Spleen (tissue), 11 donors: Measurements from ENCODE around the gene ARSK. TPM values are rescaled to one million over a fixed set of nuclear protein-coding genes. Genes with fewer than 3 reads are reported as not detected.

ENCODE experiments used
- DNase-seq: peaks from one replicate; pipeline ENCODE4 v3.0.0-alpha.2; 2020
- H3K27ac ChIP-seq, 8 donors: fragments of 200-600 bp; sonication (generic) in 7 of 8; 1 replicate in 4 of 8; 2 replicates in 4 of 8; pipeline versions ENCODE4 v1.5.0 to v1.8.0; 2016 to 2021; ENCODE audit warnings: inconsistent platforms in 4 of 8, mild to moderate bottlenecking in 4 of 8, moderate library complexity in 1 of 8
- H3K27me3 ChIP-seq, 7 donors: fragments of 200-600 bp; sonication (generic) in 6 of 7; replicated peaks in 1 of 7; 1 replicate in 4 of 7; 2 replicates in 3 of 7; pipeline versions ENCODE4 v1.5.0 to v1.8.0; 2016 to 2021; ENCODE audit warnings: inconsistent platforms in 3 of 7, mild to moderate bottlenecking in 1 of 7
- H3K36me3 ChIP-seq, 6 donors: fragments of 200-600 bp; sonication (generic) in 5 of 6; 1 replicate in 4 of 6; 2 replicates in 2 of 6; pipeline versions ENCODE4 v1.5.0 to v1.8.0; 2016 to 2021; ENCODE audit warnings: inconsistent platforms in 2 of 6
- H3K4me1 ChIP-seq, 6 donors: fragments of 200-600 bp; sonication (generic) in 5 of 6; 1 replicate in 3 of 6; 2 replicates in 3 of 6; pipeline versions ENCODE4 v1.5.0 to v1.8.0; 2016 to 2021; ENCODE audit warnings: inconsistent platforms in 3 of 6
- H3K4me3 ChIP-seq, 8 donors: fragments of 200-600 bp; sonication (generic) in 7 of 8; 1 replicate in 4 of 8; 2 replicates in 4 of 8; pipeline versions ENCODE4 v1.5.0 to v1.8.0; 2016 to 2021; ENCODE audit warnings: inconsistent platforms in 4 of 8, mild to moderate bottlenecking in 4 of 8, moderate library complexity in 2 of 8
- H3K9me3 ChIP-seq, 8 donors: fragments of 200-600 bp; sonication (generic) in 7 of 8; 1 replicate in 4 of 8; 2 replicates in 4 of 8; pipeline versions ENCODE4 v1.5.0 to v1.8.0; 2016 to 2021; ENCODE audit warnings: inconsistent platforms in 4 of 8
- POLR2A ChIP-seq, 3 donors: fragments of 450-650 bp; IDR thresholded peaks; one replicate each; pipeline ENCODE4 v1.5.1; 2017; ENCODE audit warnings: antibody characterized with exemption in 3 of 3, mild to moderate bottlenecking in 1 of 3
- POLR2AphosphoS5 ChIP-seq, 3 donors: sonication (generic); formaldehyde crosslinking; IDR thresholded peaks; one replicate each; pipeline ENCODE4 v1.5.1; 2017; ENCODE audit warnings: antibody characterized with exemption in 3 of 3
- WGBS, 5 donors: extraction: QIAGEN DNeasy Blood & Tissue Kit in 3 of 5; methylation state at CpG; one replicate each; pipeline versions ENCODE4 v1.1.5 to v1.1.7; 2013 to 2018; 5-methylcytosine and 5-hydroxymethylcytosine counted together
- intact Hi-C: fragments of 100-400 bp; cut with DNase I; formaldehyde crosslinking; loops from one replicate; pipeline ENCODE4 v1.15.0; 2023; ENCODE audit warnings: low total_unique reads
- polyA plus RNA-seq, 3 donors: library from polyadenylated mRNA; stranded (reverse); fragments of 200-250 nt; gene quantifications; one replicate each; pipeline ENCODE4 v1.2.1, GENCODE V29; 2013
- total RNA-seq, 7 donors: library from RNA; depleted of rRNA in 3 of 7; stranded (reverse); fragments of >200 nt in 3 of 7; fragmentation: NEBNext Ultra II Directional in 4 of 7; extraction: Animal tissue kit (Norgen Biotek cat#: 25700) in 4 of 7; gene quantifications; one replicate each; pipeline versions ENCODE4 v1.1.0 to v1.2.1, GENCODE V29; 2016 to 2021
- TF ChIP-seq, protein P1 (sequence below), 11 experiments: fragments of 200-600 bp in 7 of 11; fragments of 450-650 bp in 4 of 11; sonication (generic) in 4 of 11; IDR thresholded peaks in 8 of 11; conservative IDR thresholded peaks in 3 of 11; 1 replicate in 7 of 11; 2 replicates in 4 of 11; pipeline versions ENCODE4 v1.4.0 to v1.8.0; 2016 to 2021; ENCODE audit warnings: antibody characterized with exemption in 11 of 11, inconsistent platforms in 4 of 11, mild to moderate bottlenecking in 1 of 11
- donor health status: healthy with polysubstance abuse.
- donor health status: DM: no; HTN: no; CAD: no; lungs with moderate emphysema.
- donor health status: DM: no; HTN: no; CAD: no.
- donor health status: Bipolar disorder and iron deficiency.
- donor health status: healthy.
- donor health status: DM: no; HTN: no; CAD: no.
- donor health status: DM: yes; HTN: yes; CAD: no.

Gene ARSK
- total and polyA plus RNA-seq, 10 donors: 1.6 to 7.9 (median 3.2) TPM

DNA sequence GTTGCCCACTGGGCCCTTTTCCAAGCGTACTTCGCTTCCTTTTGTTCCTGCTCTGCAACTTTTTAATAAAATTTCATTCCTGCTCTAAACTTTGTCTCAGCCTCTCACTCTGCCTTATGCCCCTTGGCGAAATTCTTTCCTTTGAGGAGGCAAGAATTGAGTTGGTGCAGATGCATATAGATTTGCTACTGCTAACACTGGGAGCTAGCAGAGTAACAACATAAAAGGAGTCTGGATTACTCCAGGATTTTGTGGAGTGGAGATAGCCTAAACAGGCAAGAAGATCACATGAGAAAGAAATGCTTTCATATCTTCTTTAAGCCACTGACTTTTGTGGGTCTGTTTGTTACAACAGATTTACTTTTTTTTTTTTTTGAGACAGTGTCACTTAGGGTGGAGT, 78.8 kb downstream of the ARSK start:
- Histone ChIP-seq H3K27me3 (no peaks in the 10 kb centered on the region), H3K27ac (no peak overlapping the region), H3K4me1 (peaks cover 0 to 12% (median 6%) of the 10 kb centered on the region in 6 donors), H3K9me3 (no peaks in the 10 kb centered on the region), H3K36me3 (no peaks in the 10 kb centered on the region), H3K4me3 (no peak overlapping the region)
- DNase-seq: no peak
- WGBS, 5 donors: 92 to 98% (median 96%) methylated on average over 3 of the region's 3 CpGs
- TF ChIP-seq POLR2A (IDR thresholded peaks at IDR 0.05) (no peak), POLR2AphosphoS5 (IDR thresholded peaks at IDR 0.05) (no peak)
- TF ChIP-seq, protein P1, sequence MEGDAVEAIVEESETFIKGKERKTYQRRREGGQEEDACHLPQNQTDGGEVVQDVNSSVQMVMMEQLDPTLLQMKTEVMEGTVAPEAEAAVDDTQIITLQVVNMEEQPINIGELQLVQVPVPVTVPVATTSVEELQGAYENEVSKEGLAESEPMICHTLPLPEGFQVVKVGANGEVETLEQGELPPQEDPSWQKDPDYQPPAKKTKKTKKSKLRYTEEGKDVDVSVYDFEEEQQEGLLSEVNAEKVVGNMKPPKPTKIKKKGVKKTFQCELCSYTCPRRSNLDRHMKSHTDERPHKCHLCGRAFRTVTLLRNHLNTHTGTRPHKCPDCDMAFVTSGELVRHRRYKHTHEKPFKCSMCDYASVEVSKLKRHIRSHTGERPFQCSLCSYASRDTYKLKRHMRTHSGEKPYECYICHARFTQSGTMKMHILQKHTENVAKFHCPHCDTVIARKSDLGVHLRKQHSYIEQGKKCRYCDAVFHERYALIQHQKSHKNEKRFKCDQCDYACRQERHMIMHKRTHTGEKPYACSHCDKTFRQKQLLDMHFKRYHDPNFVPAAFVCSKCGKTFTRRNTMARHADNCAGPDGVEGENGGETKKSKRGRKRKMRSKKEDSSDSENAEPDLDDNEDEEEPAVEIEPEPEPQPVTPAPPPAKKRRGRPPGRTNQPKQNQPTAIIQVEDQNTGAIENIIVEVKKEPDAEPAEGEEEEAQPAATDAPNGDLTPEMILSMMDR (IDR thresholded peaks at IDR 0.05 in 8 of 11, conservative IDR thresholded peaks at IDR 0.05 in 3 of 11): no peak
- intact Hi-C loops: no loop called here

DNA sequence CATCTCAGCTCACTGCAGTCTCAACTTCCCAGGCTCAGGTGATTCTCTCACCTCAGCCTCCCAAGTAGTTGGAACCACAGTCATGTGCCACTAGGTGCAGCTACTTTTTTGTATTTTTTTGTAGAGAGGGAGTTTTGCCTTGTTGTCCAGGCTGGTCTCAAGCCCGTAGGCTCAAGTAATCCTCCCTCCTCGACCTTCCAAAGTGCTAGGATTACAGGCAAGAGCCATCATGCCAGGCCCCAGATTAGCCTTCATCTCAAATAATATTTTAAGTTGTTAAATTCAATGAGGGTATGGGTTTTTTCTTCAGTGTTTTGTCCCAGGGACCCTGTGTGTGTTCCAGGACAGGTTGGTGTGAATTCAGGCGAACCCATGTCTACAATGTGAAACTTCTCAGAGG, 79.2 kb downstream of the ARSK start:
- 87 to 96% (median 94%) methylated on average over 3 of the region's 3 CpGs for WGBS, 5 donors
- no peak overlapping the region for H3K4me3 ChIP-seq
- DNase-seq: no peak

DNA sequence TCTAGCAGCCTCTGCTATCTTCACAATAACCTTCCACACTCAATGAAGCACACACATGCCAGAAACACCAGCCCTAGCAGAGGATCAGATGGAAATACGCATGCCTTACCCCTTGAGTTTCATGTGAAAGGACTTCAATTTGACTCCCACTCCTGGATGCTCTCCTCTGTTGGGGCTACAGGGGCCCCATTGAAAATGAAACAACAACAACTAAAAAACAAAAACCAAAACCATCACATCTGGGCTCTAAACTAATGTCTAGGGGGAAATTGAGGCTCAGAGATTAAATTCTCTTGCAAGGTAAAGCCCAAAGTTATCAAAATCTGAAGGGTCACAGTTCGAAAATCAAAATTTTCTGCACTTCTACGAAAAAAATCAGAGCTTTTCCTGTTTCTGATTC, 83.7 kb downstream of the ARSK start:
- no peaks in the 10 kb centered on the region for H3K27me3 ChIP-seq
- no peak for DNase-seq
- intact Hi-C loops: no loop called here
- no peak for TF ChIP-seq POLR2A (IDR thresholded peaks at IDR 0.05)
- TF ChIP-seq POLR2AphosphoS5 (IDR thresholded peaks at IDR 0.05): no peak
- TF ChIP-seq, protein P1 (IDR thresholded peaks at IDR 0.05 in 8 of 11, conservative IDR thresholded peaks at IDR 0.05 in 3 of 11): no peak
- WGBS, 5 donors: 59 to 67% (median 62%) methylated on average over 3 of the region's 3 CpGs
- H3K9me3 ChIP-seq: no peaks in the 10 kb centered on the region
- H3K4me3 ChIP-seq: no peak overlapping the region
- H3K36me3 ChIP-seq: no peaks in the 10 kb centered on the region
- H3K4me1 ChIP-seq: no peaks in the 10 kb centered on the region
- H3K27ac ChIP-seq: no peak overlapping the region

More for the DNA sequence above, 79.2 kb downstream of the ARSK start:
- TF ChIP-seq POLR2AphosphoS5 (IDR thresholded peaks at IDR 0.05) (no peak), POLR2A (IDR thresholded peaks at IDR 0.05) (no peak)
- TF ChIP-seq, protein P1 (IDR thresholded peaks at IDR 0.05 in 8 of 11, conservative IDR thresholded peaks at IDR 0.05 in 3 of 11): no peak
- H3K9me3 ChIP-seq: no peaks in the 10 kb centered on the region
- intact Hi-C loops: no loop called here
- H3K36me3 ChIP-seq: no peaks in the 10 kb centered on the region
- no peaks in the 10 kb centered on the region for H3K27me3 ChIP-seq
- no peak overlapping the region for H3K27ac ChIP-seq
- peaks cover 0 to 12% (median 6%) of the 10 kb centered on the region in 6 donors for H3K4me1 ChIP-seq

DNA sequence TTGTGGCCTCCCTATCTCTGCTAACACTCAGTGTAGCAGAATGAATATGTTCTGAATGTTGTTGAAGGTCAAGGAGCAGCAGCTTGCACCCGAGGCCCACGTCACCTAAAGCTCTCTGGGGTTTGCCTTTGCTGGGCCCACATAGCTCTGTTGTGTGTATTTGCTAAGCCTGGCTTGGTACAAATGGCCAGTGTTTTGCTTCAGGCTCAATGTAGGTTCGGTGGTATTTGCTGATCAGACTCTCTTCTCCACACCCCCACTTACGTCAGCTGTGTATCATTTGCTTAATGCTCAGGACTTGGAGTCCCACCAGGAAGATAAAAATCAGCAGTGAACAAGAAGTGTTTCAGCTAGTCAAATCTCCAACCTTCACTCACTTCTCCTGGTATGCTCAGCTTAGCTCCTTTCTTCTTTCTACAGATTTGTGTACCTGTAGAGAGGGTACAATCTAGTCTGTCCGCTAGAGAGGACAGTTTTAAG, 86.9 kb downstream of the ARSK start:
- TF ChIP-seq POLR2AphosphoS5 (IDR thresholded peaks at IDR 0.05) (peak in 2 of 3 donors; percentile 18 to 32), POLR2A (IDR thresholded peaks at IDR 0.05) (no peak)
- TF ChIP-seq, protein P1 (IDR thresholded peaks at IDR 0.05 in 8 of 11, conservative IDR thresholded peaks at IDR 0.05 in 3 of 11): no peak
- Histone ChIP-seq H3K4me3 (no peak overlapping the region), H3K36me3 (no peaks in the 10 kb centered on the region), H3K9me3 (no peaks in the 10 kb centered on the region), H3K4me1 (peaks cover 0 to 23% (median 10%) of the 10 kb centered on the region in 6 donors), H3K27ac (peak overlapping the region in 2 of 8 donors; percentile 38 to 40), H3K27me3 (no peaks in the 10 kb centered on the region)
- DNase-seq: no peak
- WGBS, 5 donors: 76 to 90% (median 83%) methylated on average over 5 of the region's 5 CpGs
- intact Hi-C loops: loop anchor here (10.0 kb wide), 1 partner anchor 693 kb away; no protein-coding TSS in a partner anchor
